NCI-H1694 treated with DMSO at 0.1 percent for 48 hours (cell line): ENCODE results near the gene SERPINB2.
"Not testable (repeated sequence)": the region's sequence is repeated elsewhere in the genome, so short reads cannot be mapped to it uniquely, and the experiment has no call there.

Experiments
- DNase-seq: peaks from one replicate; lab custom pipeline; 2025; lab: John Stamatoyannopoulos, UW

SERPINB2 gene

GRCh38 chr18:63936156-63936931 is 48.8 kb downstream of the SERPINB2 start:
- DNase-seq = no peak

- DNase-seq = no peak
Observed at GRCh38 chr18:63936932-63937393, 49.5 kb downstream of the SERPINB2 start.

- DNase-seq = no peak
Observed at GRCh38 chr18:63940008-63940407, 52.5 kb downstream of the SERPINB2 start.

- not testable (repeated sequence) for DNase-seq
Observed at GRCh38 chr18:63940543-63941050, 53.1 kb downstream of the SERPINB2 start.

- no peak for DNase-seq
Observed at GRCh38 chr18:63947051-63947790, 59.7 kb downstream of the SERPINB2 start.

- no peak for DNase-seq
Observed at GRCh38 chr18:63949068-63949737, 61.7 kb downstream of the SERPINB2 start, which contains the start of gene HMSD. TSS of gene HMSD (plus strand) at chr18:63949301. CDS start at chr18:63953456, 4,155 bp downstream.

- DNase-seq = no peak
Observed at GRCh38 chr18:63951302-63951705, 63.8 kb downstream of the SERPINB2 start.
